K562 (cell line): Measurements from ENCODE around the gene NPR2. TPM values are rescaled to one million over a fixed set of nuclear protein-coding genes. Genes with fewer than 3 reads are reported as not detected.

ENCODE experiments used
- DEAF1 ChIP-seq: fragments of 450-650 bp; formaldehyde crosslinking; IDR thresholded peaks from 2 replicates; pipeline ENCODE4 v1.4.0; 2020; ENCODE audit warnings: mild to moderate bottlenecking, moderate library complexity
- E2F6 ChIP-seq, 2 experiments: IDR thresholded peaks; 2 replicates each; pipeline ENCODE4 v1.6.1; 2011; ENCODE audit warnings: borderline replicate concordance in 1 of 2, control low read depth in 1 of 2, low read depth in 1 of 2, low read length in 1 of 2, mild to moderate bottlenecking in 1 of 2, mixed read lengths in 1 of 2, moderate library complexity in 1 of 2; ENCODE audit not compliant: insufficient read depth in 1 of 2, insufficient read length in 1 of 2, poor library complexity in 1 of 2, severe bottlenecking in 1 of 2; ENCODE audit errors: extremely low read depth in 1 of 2
- NUFIP1 ChIP-seq: fragments of 450-650 bp; IDR thresholded peaks from 2 replicates; pipeline ENCODE4 v1.6.1; 2018; ENCODE audit not compliant: partially characterized antibody
- PRPF4 ChIP-seq: fragments of 200-400 bp; formaldehyde crosslinking; IDR thresholded peaks from one replicate; pipeline ENCODE4 v1.6.1; 2017; ENCODE audit warnings: low read length, low read depth, mild to moderate bottlenecking; ENCODE audit not compliant: insufficient read depth, poor library complexity, severe bottlenecking
- RB1 ChIP-seq: fragments of 450-650 bp; IDR thresholded peaks from 2 replicates; pipeline ENCODE4 v1.6.1; 2017; ENCODE audit warnings: low read depth, mild to moderate bottlenecking
- SNRNP70 ChIP-seq: fragments of 200-400 bp; formaldehyde crosslinking; optimal IDR thresholded peaks from 2 replicates; pipeline ENCODE3; 2017; ENCODE audit warnings: low read depth, low read length
- ZNF347 ChIP-seq: fragments of 450-650 bp; formaldehyde crosslinking; IDR thresholded peaks from 2 replicates; pipeline ENCODE4 v1.4.0; 2020; ENCODE audit warnings: low read depth, mild to moderate bottlenecking, moderate library complexity
- ZSCAN32 ChIP-seq: fragments of 450-650 bp; formaldehyde crosslinking; IDR thresholded peaks from 2 replicates; pipeline ENCODE4 v1.4.0; 2020; ENCODE audit warnings: mild to moderate bottlenecking, moderate library complexity
- polyA plus RNA-seq, 8 experiments: library from polyadenylated mRNA; depleted of rRNA in 4 of 8; stranded (reverse) in 5 of 8; unstranded in 3 of 8; fragments of >200 nt; fragmentation: Nextera tagmentation in 2 of 8; fragmentation: Illumina TruSeq in 1 of 8; extraction: Ambion mirVana in 2 of 8; extraction: Trizol in 1 of 8; gene quantifications; 2 replicates each; pipeline versions ENCODE4 v1.2.1 to v1.2.3, GENCODE V29; 2011 to 2014; ENCODE audit warnings: inconsistent platforms in 1 of 8, missing spikeins in 1 of 8
- total RNA-seq, 7 experiments: library from RNA; depleted of rRNA in 6 of 7; stranded (reverse); fragments of >200 nt in 6 of 7; fragmentation: Illumina TruSeq in 2 of 7; extraction: Trizol in 2 of 7; gene quantifications; 2 replicates each; pipeline versions ENCODE4 v1.2.1 to v1.2.3, GENCODE V29; 2011 to 2021; ENCODE audit warnings: low replicate concordance in 1 of 7
- TF ChIP-seq, protein P1 (sequence below): fragments of 450-650 bp; IDR thresholded peaks from one replicate; pipeline ENCODE4 v1.6.1; 2018; ENCODE audit warnings: mild to moderate bottlenecking, moderate library complexity; ENCODE audit not compliant: partially characterized antibody
- TF ChIP-seq, protein P2 (sequence below): fragments of 450-650 bp; formaldehyde crosslinking; IDR thresholded peaks from 2 replicates; pipeline ENCODE4 v1.4.0; 2022; ENCODE audit warnings: missing genetic modification characterization
- TF ChIP-seq, protein P3 (sequence below): sonication (generic); formaldehyde crosslinking; IDR thresholded peaks from 2 replicates; pipeline ENCODE4 v1.8.0; 2023; ENCODE audit warnings: missing genetic modification reagents, mild to moderate bottlenecking, borderline replicate concordance
- TF ChIP-seq, protein P4 (sequence below): sonication (generic); formaldehyde crosslinking; IDR thresholded peaks from 2 replicates; pipeline ENCODE4 v1.8.0; 2022; ENCODE audit warnings: missing genetic modification reagents, mild to moderate bottlenecking, borderline replicate concordance

The NPR2 gene
- total and polyA plus RNA-seq, 9 of the 15 experiments (the other 6 are each of a cell fraction or from before 2014, with no cell fraction given) = 2.4 to 12.9 (median 6.0) TPM

GRCh38 chr9:35814106-35814840, 22.9 kb downstream of the NPR2 start (continued):
- TF ChIP-seq, protein P1, sequence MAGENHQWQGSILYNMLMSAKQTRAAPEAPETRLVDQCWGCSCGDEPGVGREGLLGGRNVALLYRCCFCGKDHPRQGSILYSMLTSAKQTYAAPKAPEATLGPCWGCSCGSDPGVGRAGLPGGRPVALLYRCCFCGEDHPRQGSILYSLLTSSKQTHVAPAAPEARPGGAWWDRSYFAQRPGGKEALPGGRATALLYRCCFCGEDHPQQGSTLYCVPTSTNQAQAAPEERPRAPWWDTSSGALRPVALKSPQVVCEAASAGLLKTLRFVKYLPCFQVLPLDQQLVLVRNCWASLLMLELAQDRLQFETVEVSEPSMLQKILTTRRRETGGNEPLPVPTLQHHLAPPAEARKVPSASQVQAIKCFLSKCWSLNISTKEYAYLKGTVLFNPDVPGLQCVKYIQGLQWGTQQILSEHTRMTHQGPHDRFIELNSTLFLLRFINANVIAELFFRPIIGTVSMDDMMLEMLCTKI = no peak
- no peak for TF ChIP-seq ZSCAN32 (CRISPR knock-in tag)
- TF ChIP-seq, protein P2, sequence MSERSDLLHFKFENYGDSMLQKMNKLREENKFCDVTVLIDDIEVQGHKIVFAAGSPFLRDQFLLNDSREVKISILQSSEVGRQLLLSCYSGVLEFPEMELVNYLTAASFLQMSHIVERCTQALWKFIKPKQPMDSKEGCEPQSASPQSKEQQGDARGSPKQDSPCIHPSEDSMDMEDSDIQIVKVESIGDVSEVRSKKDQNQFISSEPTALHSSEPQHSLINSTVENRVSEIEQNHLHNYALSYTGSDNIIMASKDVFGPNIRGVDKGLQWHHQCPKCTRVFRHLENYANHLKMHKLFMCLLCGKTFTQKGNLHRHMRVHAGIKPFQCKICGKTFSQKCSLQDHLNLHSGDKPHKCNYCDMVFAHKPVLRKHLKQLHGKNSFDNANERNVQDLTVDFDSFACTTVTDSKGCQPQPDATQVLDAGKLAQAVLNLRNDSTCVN (CRISPR knock-in tag) = no peak
- no peak for TF ChIP-seq SNRNP70
- TF ChIP-seq, protein P3, sequence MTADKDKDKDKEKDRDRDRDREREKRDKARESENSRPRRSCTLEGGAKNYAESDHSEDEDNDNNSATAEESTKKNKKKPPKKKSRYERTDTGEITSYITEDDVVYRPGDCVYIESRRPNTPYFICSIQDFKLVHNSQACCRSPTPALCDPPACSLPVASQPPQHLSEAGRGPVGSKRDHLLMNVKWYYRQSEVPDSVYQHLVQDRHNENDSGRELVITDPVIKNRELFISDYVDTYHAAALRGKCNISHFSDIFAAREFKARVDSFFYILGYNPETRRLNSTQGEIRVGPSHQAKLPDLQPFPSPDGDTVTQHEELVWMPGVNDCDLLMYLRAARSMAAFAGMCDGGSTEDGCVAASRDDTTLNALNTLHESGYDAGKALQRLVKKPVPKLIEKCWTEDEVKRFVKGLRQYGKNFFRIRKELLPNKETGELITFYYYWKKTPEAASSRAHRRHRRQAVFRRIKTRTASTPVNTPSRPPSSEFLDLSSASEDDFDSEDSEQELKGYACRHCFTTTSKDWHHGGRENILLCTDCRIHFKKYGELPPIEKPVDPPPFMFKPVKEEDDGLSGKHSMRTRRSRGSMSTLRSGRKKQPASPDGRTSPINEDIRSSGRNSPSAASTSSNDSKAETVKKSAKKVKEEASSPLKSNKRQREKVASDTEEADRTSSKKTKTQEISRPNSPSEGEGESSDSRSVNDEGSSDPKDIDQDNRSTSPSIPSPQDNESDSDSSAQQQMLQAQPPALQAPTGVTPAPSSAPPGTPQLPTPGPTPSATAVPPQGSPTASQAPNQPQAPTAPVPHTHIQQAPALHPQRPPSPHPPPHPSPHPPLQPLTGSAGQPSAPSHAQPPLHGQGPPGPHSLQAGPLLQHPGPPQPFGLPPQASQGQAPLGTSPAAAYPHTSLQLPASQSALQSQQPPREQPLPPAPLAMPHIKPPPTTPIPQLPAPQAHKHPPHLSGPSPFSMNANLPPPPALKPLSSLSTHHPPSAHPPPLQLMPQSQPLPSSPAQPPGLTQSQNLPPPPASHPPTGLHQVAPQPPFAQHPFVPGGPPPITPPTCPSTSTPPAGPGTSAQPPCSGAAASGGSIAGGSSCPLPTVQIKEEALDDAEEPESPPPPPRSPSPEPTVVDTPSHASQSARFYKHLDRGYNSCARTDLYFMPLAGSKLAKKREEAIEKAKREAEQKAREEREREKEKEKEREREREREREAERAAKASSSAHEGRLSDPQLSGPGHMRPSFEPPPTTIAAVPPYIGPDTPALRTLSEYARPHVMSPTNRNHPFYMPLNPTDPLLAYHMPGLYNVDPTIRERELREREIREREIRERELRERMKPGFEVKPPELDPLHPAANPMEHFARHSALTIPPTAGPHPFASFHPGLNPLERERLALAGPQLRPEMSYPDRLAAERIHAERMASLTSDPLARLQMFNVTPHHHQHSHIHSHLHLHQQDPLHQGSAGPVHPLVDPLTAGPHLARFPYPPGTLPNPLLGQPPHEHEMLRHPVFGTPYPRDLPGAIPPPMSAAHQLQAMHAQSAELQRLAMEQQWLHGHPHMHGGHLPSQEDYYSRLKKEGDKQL (CRISPR knock-in tag) = no peak
- TF ChIP-seq, protein P4, sequence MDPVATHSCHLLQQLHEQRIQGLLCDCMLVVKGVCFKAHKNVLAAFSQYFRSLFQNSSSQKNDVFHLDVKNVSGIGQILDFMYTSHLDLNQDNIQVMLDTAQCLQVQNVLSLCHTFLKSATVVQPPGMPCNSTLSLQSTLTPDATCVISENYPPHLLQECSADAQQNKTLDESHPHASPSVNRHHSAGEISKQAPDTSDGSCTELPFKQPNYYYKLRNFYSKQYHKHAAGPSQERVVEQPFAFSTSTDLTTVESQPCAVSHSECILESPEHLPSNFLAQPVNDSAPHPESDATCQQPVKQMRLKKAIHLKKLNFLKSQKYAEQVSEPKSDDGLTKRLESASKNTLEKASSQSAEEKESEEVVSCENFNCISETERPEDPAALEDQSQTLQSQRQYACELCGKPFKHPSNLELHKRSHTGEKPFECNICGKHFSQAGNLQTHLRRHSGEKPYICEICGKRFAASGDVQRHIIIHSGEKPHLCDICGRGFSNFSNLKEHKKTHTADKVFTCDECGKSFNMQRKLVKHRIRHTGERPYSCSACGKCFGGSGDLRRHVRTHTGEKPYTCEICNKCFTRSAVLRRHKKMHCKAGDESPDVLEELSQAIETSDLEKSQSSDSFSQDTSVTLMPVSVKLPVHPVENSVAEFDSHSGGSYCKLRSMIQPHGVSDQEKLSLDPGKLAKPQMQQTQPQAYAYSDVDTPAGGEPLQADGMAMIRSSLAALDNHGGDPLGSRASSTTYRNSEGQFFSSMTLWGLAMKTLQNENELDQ (CRISPR knock-in tag) = 0 out of 2 replicates have a peak, but pooled peaks have one; percentile 62
- TF ChIP-seq ZNF347 (CRISPR knock-in tag) = no peak
- no peak for TF ChIP-seq RB1
- TF ChIP-seq DEAF1 = no peak
- no peak for TF ChIP-seq PRPF4
- TF ChIP-seq NUFIP1 = no peak
- TF ChIP-seq E2F6 (IDR thresholded peaks at IDR 0.05; ENCODE audit: borderline replicate concordance in 1 of 2, extremely low read depth in 1 of 2, insufficient read depth in 1 of 2, insufficient read length in 1 of 2, low read depth in 1 of 2, low read length in 1 of 2, poor library complexity in 1 of 2, severe bottlenecking in 1 of 2) = peak; percentile 46 to 58
